Brain microvascular endothelial cell (primary cell): ENCODE results near the gene ATP9B.

ENCODE experiments used
- DNase-seq: peaks from one replicate; pipeline ENCODE4 v3.0.0-alpha.2; 2020
- H3K27ac ChIP-seq: fragments of 250-450 bp; sonication (Bioruptor Pico); 2 replicates; pipeline ENCODE4 v1.5.1; 2020; ENCODE audit warnings: mild to moderate bottlenecking, moderate library complexity
- H3K27me3 ChIP-seq: fragments of 250-450 bp; sonication (Bioruptor Pico); replicated peaks from 2 replicates; pipeline ENCODE4 v1.5.1; 2020; ENCODE audit warnings: mild to moderate bottlenecking
- H3K36me3 ChIP-seq: fragments of 250-450 bp; sonication (Bioruptor Pico); replicated peaks from 2 replicates; pipeline ENCODE4 v1.5.1; 2020; ENCODE audit warnings: mild to moderate bottlenecking
- H3K4me3 ChIP-seq: 2 replicates; pipeline ENCODE4 v1.5.1; 2011; ENCODE audit warnings: low read depth, mild to moderate bottlenecking, control low read depth, low read length, moderate library complexity
- in situ Hi-C: cut with HindIII; loops from 2 replicates; pipeline ENCODE4 v1.10.0; 2017; ENCODE audit warnings: low sequenced_read_pairs, low pct_ligation_motif_present
- TF ChIP-seq, protein P1 (sequence below): IDR thresholded peaks from 2 replicates; pipeline ENCODE4 v1.5.1; 2011; ENCODE audit warnings: low read depth, mild to moderate bottlenecking, moderate library complexity, low read length, control low read depth, inconsistent platforms; ENCODE audit errors: missing control alignments

Gene ATP9B, protein sequence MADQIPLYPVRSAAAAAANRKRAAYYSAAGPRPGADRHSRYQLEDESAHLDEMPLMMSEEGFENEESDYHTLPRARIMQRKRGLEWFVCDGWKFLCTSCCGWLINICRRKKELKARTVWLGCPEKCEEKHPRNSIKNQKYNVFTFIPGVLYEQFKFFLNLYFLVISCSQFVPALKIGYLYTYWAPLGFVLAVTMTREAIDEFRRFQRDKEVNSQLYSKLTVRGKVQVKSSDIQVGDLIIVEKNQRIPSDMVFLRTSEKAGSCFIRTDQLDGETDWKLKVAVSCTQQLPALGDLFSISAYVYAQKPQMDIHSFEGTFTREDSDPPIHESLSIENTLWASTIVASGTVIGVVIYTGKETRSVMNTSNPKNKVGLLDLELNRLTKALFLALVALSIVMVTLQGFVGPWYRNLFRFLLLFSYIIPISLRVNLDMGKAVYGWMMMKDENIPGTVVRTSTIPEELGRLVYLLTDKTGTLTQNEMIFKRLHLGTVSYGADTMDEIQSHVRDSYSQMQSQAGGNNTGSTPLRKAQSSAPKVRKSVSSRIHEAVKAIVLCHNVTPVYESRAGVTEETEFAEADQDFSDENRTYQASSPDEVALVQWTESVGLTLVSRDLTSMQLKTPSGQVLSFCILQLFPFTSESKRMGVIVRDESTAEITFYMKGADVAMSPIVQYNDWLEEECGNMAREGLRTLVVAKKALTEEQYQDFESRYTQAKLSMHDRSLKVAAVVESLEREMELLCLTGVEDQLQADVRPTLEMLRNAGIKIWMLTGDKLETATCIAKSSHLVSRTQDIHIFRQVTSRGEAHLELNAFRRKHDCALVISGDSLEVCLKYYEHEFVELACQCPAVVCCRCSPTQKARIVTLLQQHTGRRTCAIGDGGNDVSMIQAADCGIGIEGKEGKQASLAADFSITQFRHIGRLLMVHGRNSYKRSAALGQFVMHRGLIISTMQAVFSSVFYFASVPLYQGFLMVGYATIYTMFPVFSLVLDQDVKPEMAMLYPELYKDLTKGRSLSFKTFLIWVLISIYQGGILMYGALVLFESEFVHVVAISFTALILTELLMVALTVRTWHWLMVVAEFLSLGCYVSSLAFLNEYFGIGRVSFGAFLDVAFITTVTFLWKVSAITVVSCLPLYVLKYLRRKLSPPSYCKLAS

DNA sequence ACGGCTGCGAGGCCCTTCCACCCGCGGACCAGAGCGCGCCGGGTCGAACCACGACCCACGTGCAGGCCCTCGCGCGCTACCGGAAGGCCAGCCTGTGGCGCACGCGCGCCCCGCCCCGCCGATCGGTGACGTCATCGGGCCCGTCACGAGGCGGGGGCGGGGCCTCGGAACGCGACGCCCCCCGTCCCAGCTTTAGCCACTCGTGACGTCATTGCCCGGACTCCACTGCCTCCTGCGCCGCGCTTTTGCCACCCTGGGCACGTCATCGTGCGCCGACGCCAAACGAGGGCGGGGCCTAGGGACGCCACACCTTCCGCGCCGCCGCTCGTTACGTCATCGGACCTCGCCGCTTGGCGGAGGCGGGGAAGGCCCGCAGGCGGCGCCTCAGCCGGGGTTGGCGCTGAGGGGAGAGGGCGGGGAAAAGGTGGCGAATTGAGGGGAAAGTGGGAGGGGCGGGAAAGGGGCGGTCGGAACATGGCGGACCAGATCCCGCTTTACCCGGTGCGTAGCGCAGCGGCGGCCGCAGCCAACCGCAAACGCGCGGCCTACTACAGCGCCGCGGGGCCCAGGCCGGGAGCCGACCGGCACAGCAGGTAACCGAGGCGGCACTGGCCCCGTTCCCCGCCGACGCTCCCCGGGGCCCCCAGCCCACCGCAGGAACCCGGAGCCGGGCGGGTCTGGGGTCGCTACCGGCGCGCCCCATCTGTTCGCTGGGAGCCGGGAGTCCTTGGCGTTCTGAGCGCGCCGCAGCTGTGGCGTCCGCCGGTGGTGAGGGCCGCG is at the start of gene ATP9B:
ATP9B (plus strand) TSS at position 458 of the 780 bp plus-strand sequence; CDS start at position 475, 17 bp downstream.
- peak within 1 kb of the TSS; percentile 60 for H3K27ac ChIP-seq
- DNase-seq = peak; percentile 93
- peak within 1 kb of the TSS; percentile 80 for H3K4me3 ChIP-seq
- no peaks in the 10 kb centered on the region for H3K27me3 ChIP-seq
- TF ChIP-seq, protein P1, sequence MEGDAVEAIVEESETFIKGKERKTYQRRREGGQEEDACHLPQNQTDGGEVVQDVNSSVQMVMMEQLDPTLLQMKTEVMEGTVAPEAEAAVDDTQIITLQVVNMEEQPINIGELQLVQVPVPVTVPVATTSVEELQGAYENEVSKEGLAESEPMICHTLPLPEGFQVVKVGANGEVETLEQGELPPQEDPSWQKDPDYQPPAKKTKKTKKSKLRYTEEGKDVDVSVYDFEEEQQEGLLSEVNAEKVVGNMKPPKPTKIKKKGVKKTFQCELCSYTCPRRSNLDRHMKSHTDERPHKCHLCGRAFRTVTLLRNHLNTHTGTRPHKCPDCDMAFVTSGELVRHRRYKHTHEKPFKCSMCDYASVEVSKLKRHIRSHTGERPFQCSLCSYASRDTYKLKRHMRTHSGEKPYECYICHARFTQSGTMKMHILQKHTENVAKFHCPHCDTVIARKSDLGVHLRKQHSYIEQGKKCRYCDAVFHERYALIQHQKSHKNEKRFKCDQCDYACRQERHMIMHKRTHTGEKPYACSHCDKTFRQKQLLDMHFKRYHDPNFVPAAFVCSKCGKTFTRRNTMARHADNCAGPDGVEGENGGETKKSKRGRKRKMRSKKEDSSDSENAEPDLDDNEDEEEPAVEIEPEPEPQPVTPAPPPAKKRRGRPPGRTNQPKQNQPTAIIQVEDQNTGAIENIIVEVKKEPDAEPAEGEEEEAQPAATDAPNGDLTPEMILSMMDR = peak; percentile 7
- in situ Hi-C loops = no loop called here
- no peaks in the 10 kb centered on the region for H3K36me3 ChIP-seq

DNA sequence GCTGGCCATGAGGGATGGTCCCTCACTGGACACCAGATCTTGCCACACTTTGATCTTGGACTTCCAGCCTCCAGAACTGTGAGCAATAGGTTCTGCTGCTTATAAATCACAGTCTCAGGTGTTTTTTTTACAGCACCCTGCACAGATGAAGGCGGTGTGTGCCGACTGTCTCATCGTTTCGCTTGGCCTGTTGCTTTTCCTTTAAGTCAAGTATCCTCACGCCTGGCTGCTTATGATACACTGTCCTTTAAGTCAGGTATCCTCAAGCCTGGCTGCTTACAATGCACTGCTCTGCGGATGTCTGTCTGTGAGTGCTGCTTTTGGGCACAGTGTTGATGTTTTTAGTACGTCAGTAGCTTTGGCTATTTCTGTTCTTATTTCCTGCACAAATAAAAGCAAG is 49.3 kb upstream of the ATP9B start:
- no peak for DNase-seq

DNA sequence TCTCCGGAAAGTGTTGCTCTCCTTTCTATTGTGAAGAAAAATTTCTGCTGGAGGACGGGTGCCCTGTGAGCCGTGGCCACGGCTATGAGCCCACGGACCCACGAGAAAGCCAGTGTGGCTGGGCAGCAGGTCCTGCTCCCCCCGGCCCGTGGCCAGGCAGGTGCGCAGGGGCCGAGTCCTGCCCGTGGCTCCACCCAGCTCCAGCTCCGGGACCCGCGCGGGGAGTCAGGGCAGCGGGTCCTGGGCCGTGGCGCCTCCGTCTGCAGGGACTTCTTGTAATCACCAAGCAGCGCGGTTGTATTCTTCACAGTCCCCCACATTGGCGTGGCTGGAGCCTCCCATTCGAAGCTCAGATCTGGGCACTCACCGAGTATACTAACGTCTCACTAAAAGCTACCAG is 46.6 kb upstream of the ATP9B start:
- Histone ChIP-seq H3K36me3 (no peaks in the 10 kb centered on the region), H3K27ac (no peak overlapping the region), H3K4me3 (no peak overlapping the region), H3K27me3 (no peaks in the 10 kb centered on the region)
- no peak for DNase-seq
- TF ChIP-seq, protein P1 = no peak
- in situ Hi-C loops = no loop called here

More for the DNA sequence above, 49.3 kb upstream of the ATP9B start:
- Histone ChIP-seq H3K27ac (no peak overlapping the region), H3K27me3 (no peaks in the 10 kb centered on the region), H3K4me3 (no peak overlapping the region), H3K36me3 (no peaks in the 10 kb centered on the region)
- in situ Hi-C loops = no loop called here
- TF ChIP-seq, protein P1 = no peak

DNA sequence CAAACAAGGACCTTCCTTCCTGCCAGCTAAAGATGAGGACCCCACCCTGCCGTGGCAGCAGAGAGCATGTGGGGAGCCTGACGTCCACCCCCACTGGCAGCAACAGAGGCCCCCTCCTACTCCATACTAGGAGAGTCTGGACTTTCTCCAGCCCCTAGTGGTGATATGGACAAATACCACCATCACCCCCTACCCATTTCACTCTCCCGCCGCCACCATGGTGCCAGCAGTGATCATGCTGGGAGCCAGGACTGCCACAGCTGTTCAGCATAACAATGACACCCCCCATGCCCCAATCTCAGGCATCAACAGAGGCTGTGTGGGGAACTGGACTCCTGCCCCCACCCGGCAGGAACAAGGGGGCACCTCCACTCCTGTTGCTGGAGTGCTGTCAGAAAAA is 42.7 kb upstream of the ATP9B start:
- Histone ChIP-seq H3K4me3 (no peak overlapping the region), H3K27me3 (no peaks in the 10 kb centered on the region), H3K27ac (no peak overlapping the region), H3K36me3 (no peaks in the 10 kb centered on the region)
- in situ Hi-C loops = no loop called here
- no peak for DNase-seq
- TF ChIP-seq, protein P1 = no peak

DNA sequence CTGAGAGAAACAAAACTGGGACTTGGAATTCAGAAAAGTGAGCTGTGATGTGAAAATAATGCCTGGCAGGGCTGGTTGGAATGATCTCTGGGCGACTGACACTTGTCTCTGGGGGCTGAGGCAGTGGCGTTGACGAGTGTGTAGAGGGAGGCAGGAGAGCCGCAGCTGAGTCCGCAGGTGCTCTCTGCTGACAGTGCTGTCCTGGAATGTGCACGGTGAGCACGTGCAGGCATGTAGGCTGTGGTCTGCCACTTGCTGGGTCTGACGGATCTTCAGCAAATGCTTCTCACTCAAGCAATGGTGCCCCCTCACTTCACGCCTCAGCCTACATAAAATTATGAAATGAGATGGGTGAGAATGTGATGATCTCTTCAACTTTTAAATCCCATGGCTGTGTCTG is 38.5 kb upstream of the ATP9B start:
- Histone ChIP-seq H3K27me3 (no peaks in the 10 kb centered on the region), H3K4me3 (no peak overlapping the region), H3K27ac (no peak overlapping the region), H3K36me3 (no peaks in the 10 kb centered on the region)
- TF ChIP-seq, protein P1 = no peak
- DNase-seq = no peak
- in situ Hi-C loops = no loop called here
